ENCODE data around the gene AEBP1.

GRCh38 chr7:44087911-44088838 is 16.0 kb upstream of the AEBP1 start:
- TF ChIP-seq POLR2A (IDR thresholded peaks at IDR 0.05) (no peak), CTCF (IDR thresholded peaks at IDR 0.05) (no peak)
